Measurements from ENCODE around the gene TWF2.

TWF2 gene

GRCh38 chr3:52230889-52231499 is 8.0 kb downstream of the TWF2 start:
- Histone ChIP-seq H3K4me1 (ENCODE audit: insufficient read depth, low read length) (no peaks in the 10 kb centered on the region), H3K36me3 (ENCODE audit: insufficient read depth, low read length) (peaks cover 24% of the 10 kb centered on the region), H3K4me3 (ENCODE audit: low read length) (no peak overlapping the region), H3K9me3 (ENCODE audit: low read length) (no peaks in the 10 kb centered on the region), H2AFZ (ENCODE audit: low read depth, low read length) (no peak overlapping the region), H3K27me3 (ENCODE audit: insufficient read depth, low read length) (no peaks in the 10 kb centered on the region)

- no peaks in the 10 kb centered on the region for H3K9me3 ChIP-seq (ENCODE audit: low read length)
- H2AFZ ChIP-seq (ENCODE audit: low read depth, low read length) = no peak overlapping the region
- H3K4me3 ChIP-seq (ENCODE audit: low read length) = no peak overlapping the region
- H3K27me3 ChIP-seq (ENCODE audit: insufficient read depth, low read length) = no peaks in the 10 kb centered on the region
- peaks cover 24% of the 10 kb centered on the region for H3K36me3 ChIP-seq (ENCODE audit: insufficient read depth, low read length)
- no peaks in the 10 kb centered on the region for H3K4me1 ChIP-seq (ENCODE audit: insufficient read depth, low read length)
These were observed 8.5 kb downstream of the TWF2 start for GRCh38 chr3:52230461-52230860.

GRCh38 chr3:52229656-52230055 is 9.3 kb downstream of the TWF2 start:
- Histone ChIP-seq H3K27me3 (ENCODE audit: insufficient read depth, low read length) (no peaks in the 10 kb centered on the region), H3K36me3 (ENCODE audit: insufficient read depth, low read length) (peaks cover 24% of the 10 kb centered on the region), H3K9me3 (ENCODE audit: low read length) (no peaks in the 10 kb centered on the region), H3K4me1 (ENCODE audit: insufficient read depth, low read length) (no peaks in the 10 kb centered on the region), H3K4me3 (ENCODE audit: low read length) (no peak overlapping the region), H2AFZ (ENCODE audit: low read depth, low read length) (no peak overlapping the region)

GRCh38 chr3:52228751-52229291 is 10.1 kb downstream of the TWF2 start:
- H3K4me3 ChIP-seq (ENCODE audit: low read length) = no peak overlapping the region
- no peaks in the 10 kb centered on the region for H3K9me3 ChIP-seq (ENCODE audit: low read length)
- no peak overlapping the region for H2AFZ ChIP-seq (ENCODE audit: low read depth, low read length)
- peaks cover 24% of the 10 kb centered on the region for H3K36me3 ChIP-seq (ENCODE audit: insufficient read depth, low read length)
- H3K4me1 ChIP-seq (ENCODE audit: insufficient read depth, low read length) = no peaks in the 10 kb centered on the region
- no peaks in the 10 kb centered on the region for H3K27me3 ChIP-seq (ENCODE audit: insufficient read depth, low read length)

GRCh38 chr3:52228266-52228665 is 10.7 kb downstream of the TWF2 start:
- Histone ChIP-seq H3K9me3 (ENCODE audit: low read length) (no peaks in the 10 kb centered on the region), H3K27me3 (ENCODE audit: insufficient read depth, low read length) (no peaks in the 10 kb centered on the region), H2AFZ (ENCODE audit: low read depth, low read length) (no peak overlapping the region), H3K4me3 (ENCODE audit: low read length) (no peak overlapping the region), H3K36me3 (ENCODE audit: insufficient read depth, low read length) (peaks cover 24% of the 10 kb centered on the region), H3K4me1 (ENCODE audit: insufficient read depth, low read length) (no peaks in the 10 kb centered on the region)

GRCh38 chr3:52227766-52228165 is 11.2 kb downstream of the TWF2 start:
- Histone ChIP-seq H3K4me1 (ENCODE audit: insufficient read depth, low read length) (no peaks in the 10 kb centered on the region), H3K9me3 (ENCODE audit: low read length) (no peaks in the 10 kb centered on the region), H3K27me3 (ENCODE audit: insufficient read depth, low read length) (no peaks in the 10 kb centered on the region), H3K4me3 (ENCODE audit: low read length) (no peak overlapping the region), H2AFZ (ENCODE audit: low read depth, low read length) (no peak overlapping the region), H3K36me3 (ENCODE audit: insufficient read depth, low read length) (peaks cover 24% of the 10 kb centered on the region)

GRCh38 chr3:52227117-52227516 is 11.8 kb downstream of the TWF2 start:
- H3K36me3 ChIP-seq (ENCODE audit: insufficient read depth, low read length) = peaks cover 24% of the 10 kb centered on the region
- H3K4me3 ChIP-seq (ENCODE audit: low read length) = no peak overlapping the region
- no peaks in the 10 kb centered on the region for H3K27me3 ChIP-seq (ENCODE audit: insufficient read depth, low read length)
- H3K9me3 ChIP-seq (ENCODE audit: low read length) = no peaks in the 10 kb centered on the region
- no peaks in the 10 kb centered on the region for H3K4me1 ChIP-seq (ENCODE audit: insufficient read depth, low read length)
- H2AFZ ChIP-seq (ENCODE audit: low read depth, low read length) = no peak overlapping the region

GRCh38 chr3:52226229-52226817 is 12.6 kb downstream of the TWF2 start:
- H3K4me3 ChIP-seq (ENCODE audit: low read length) = no peak overlapping the region
- no peaks in the 10 kb centered on the region for H3K4me1 ChIP-seq (ENCODE audit: insufficient read depth, low read length)
- H3K27me3 ChIP-seq (ENCODE audit: insufficient read depth, low read length) = no peaks in the 10 kb centered on the region
- H3K9me3 ChIP-seq (ENCODE audit: low read length) = no peaks in the 10 kb centered on the region
- H3K36me3 ChIP-seq (ENCODE audit: insufficient read depth, low read length) = peaks cover 23% of the 10 kb centered on the region
- H2AFZ ChIP-seq (ENCODE audit: low read depth, low read length) = no peak overlapping the region

- Histone ChIP-seq H3K4me3 (ENCODE audit: low read length) (no peak within 1 kb of the TSS), H3K36me3 (ENCODE audit: insufficient read depth, low read length) (peaks cover 17% of the 10 kb centered on the region), H3K9me3 (ENCODE audit: low read length) (no peaks in the 10 kb centered on the region), H3K4me1 (ENCODE audit: insufficient read depth, low read length) (no peaks in the 10 kb centered on the region), H3K27me3 (ENCODE audit: insufficient read depth, low read length) (no peaks in the 10 kb centered on the region), H2AFZ (ENCODE audit: low read depth, low read length) (no peak within 1 kb of the TSS)
These were observed 13.3 kb downstream of the TWF2 start, which contains the start of gene TLR9 for GRCh38 chr3:52225452-52226228. Gene TLR9 (minus strand): TSS chr3:52225645. CDS start chr3:52225529, 116 bp downstream.

- no peaks in the 10 kb centered on the region for H3K27me3 ChIP-seq (ENCODE audit: insufficient read depth, low read length)
- no peak overlapping the region for H3K4me3 ChIP-seq (ENCODE audit: low read length)
- H2AFZ ChIP-seq (ENCODE audit: low read depth, low read length) = no peak overlapping the region
These were observed 15.2 kb downstream of the TWF2 start for GRCh38 chr3:52223449-52224408.

GRCh38 chr3:52222319-52223221 is 16.4 kb downstream of the TWF2 start:
- Histone ChIP-seq H3K4me3 (ENCODE audit: low read length) (no peak overlapping the region), H3K36me3 (ENCODE audit: insufficient read depth, low read length) (no peaks in the 10 kb centered on the region), H3K4me1 (ENCODE audit: insufficient read depth, low read length) (peaks cover 12% of the 10 kb centered on the region), H3K27me3 (ENCODE audit: insufficient read depth, low read length) (no peaks in the 10 kb centered on the region), H3K9me3 (ENCODE audit: low read length) (no peaks in the 10 kb centered on the region), H2AFZ (ENCODE audit: low read depth, low read length) (no peak overlapping the region)

More at GRCh38 chr3:52223449-52224408, 15.2 kb downstream of the TWF2 start:
- Histone ChIP-seq H3K36me3 (ENCODE audit: insufficient read depth, low read length) (no peaks in the 10 kb centered on the region), H3K9me3 (ENCODE audit: low read length) (no peaks in the 10 kb centered on the region), H3K4me1 (ENCODE audit: insufficient read depth, low read length) (peaks cover 11% of the 10 kb centered on the region)
